HepG2 (cell line): ENCODE data around the gene NSD1. TPM values are rescaled to one million over a fixed set of nuclear protein-coding genes. Genes with fewer than 3 reads are reported as not detected.

ENCODE experiments used
- ATAC-seq: fragments of 200-7000 bp; cut with Tn5 transposase; 3 replicates; pipeline ENCODE4 v1.9.1; 2020; ENCODE audit warnings: mild to moderate bottlenecking, moderate library complexity
- BruUV-seq: library from RNA; stranded (reverse); fragments of 400-500 nt; replicated peaks from 2 replicates; lab custom pipeline; 2021; lab: Mats Ljungman, UMichigan
- CTCF ChIA-PET: fragments of 300-600 bp; formaldehyde crosslinking; extraction: SDS; loops from one replicate; lab custom pipeline; 2021; ENCODE audit warnings: low total read pairs, inconsistent platforms, low intra/inter-chr PET ratio; lab: Yijun Ruan, JAX
- POLR2A ChIA-PET: fragments of 350-600 bp; sonication (Branson Sonifier 250); formaldehyde crosslinking; loops from one replicate; lab custom pipeline; 2020; ENCODE audit warnings: antibody characterized with exemption, inconsistent platforms; lab: Yijun Ruan, JAX
- DNase-seq: peaks from one replicate; pipeline ENCODE4 v3.0.0-alpha.2; 2015; ENCODE audit warnings: low spot score
- FAIRE-seq: peaks from 3 replicates; lab custom pipeline; 2011; peaks lifted over from hg19 to GRCh38; lab: Jason Lieb, UNC
- H2AFZ ChIP-seq: one replicate; pipeline ENCODE4 v1.6.1; 2011; ENCODE audit warnings: low read length, inconsistent platforms
- H3K27ac ChIP-seq: fragments of 300-600 bp; 3 replicates; pipeline ENCODE4 v1.8.0; 2011; ENCODE audit warnings: mixed run types, mild to moderate bottlenecking, mixed read lengths, low read length, inconsistent platforms; ENCODE audit not compliant: insufficient read depth; ENCODE audit errors: extremely low read length
- H3K27me3 ChIP-seq, 2 experiments: fragments of 200-600 bp in 1 of 2; 2 replicates in 1 of 2; 3 replicates in 1 of 2; pipeline versions ENCODE4 v1.6.0 to v1.8.0; 2011; ENCODE audit warnings: low read length in 2 of 2, mild to moderate bottlenecking in 2 of 2, moderate library complexity in 2 of 2, inconsistent platforms in 1 of 2; ENCODE audit not compliant: insufficient read depth in 2 of 2, control insufficient read depth in 1 of 2
- H3K36me3 ChIP-seq, 2 experiments: fragments of 200-600 bp in 1 of 2; replicated peaks in 1 of 2; 2 replicates in 1 of 2; 3 replicates in 1 of 2; pipeline versions ENCODE4 v1.5.1 to v1.8.0; 2011; ENCODE audit warnings: low read length in 2 of 2, inconsistent platforms in 1 of 2; ENCODE audit not compliant: insufficient read depth in 2 of 2, control insufficient read depth in 1 of 2
- H3K4me1 ChIP-seq: 2 replicates; pipeline ENCODE4 v1.5.1; 2012; ENCODE audit warnings: low read length, inconsistent platforms; ENCODE audit not compliant: insufficient read depth
- H3K4me2 ChIP-seq: 2 replicates; pipeline ENCODE4 v1.6.0; 2011; ENCODE audit warnings: low read depth, low read length, inconsistent platforms
- H3K4me3 ChIP-seq, 3 experiments: fragments of 200-600 bp in 1 of 3; sonication (generic), shearing (Covaris generic) in 1 of 3; replicated peaks in 1 of 3; 2 replicates each; pipeline ENCODE4 v1.5.1; 2011 to 2016; ENCODE audit warnings: low read length in 3 of 3, inconsistent platforms in 2 of 3, low read depth in 2 of 3, mild to moderate bottlenecking in 2 of 3, control low read depth in 1 of 3, mixed read lengths in 1 of 3; ENCODE audit not compliant: insufficient read depth in 1 of 3
- H3K79me2 ChIP-seq: one replicate; pipeline ENCODE4 v1.6.1; 2011; ENCODE audit warnings: low read length, inconsistent platforms; ENCODE audit not compliant: insufficient read depth
- H3K9ac ChIP-seq: 2 replicates; pipeline ENCODE4 v1.6.0; 2011; ENCODE audit warnings: mild to moderate bottlenecking, low read depth, low read length, inconsistent platforms; ENCODE audit not compliant: insufficient read depth
- H3K9me3 ChIP-seq: 2 replicates; pipeline ENCODE4 v1.5.1; 2012; ENCODE audit warnings: mild to moderate bottlenecking, low read length
- H4K20me1 ChIP-seq: 2 replicates; pipeline ENCODE4 v1.6.0; 2011; ENCODE audit warnings: inconsistent platforms, mild to moderate bottlenecking, low read length, moderate library complexity; ENCODE audit not compliant: insufficient read depth
- AKNA ChIP-seq: sonication (generic); formaldehyde crosslinking; IDR thresholded peaks from 2 replicates; pipeline ENCODE4 v1.4.0; 2020; ENCODE audit warnings: missing genetic modification reagents, borderline replicate concordance
- BCL3 ChIP-seq: sonication (generic); formaldehyde crosslinking; IDR thresholded peaks from 2 replicates; pipeline ENCODE4 v1.5.1; 2020; ENCODE audit warnings: mild to moderate bottlenecking, missing genetic modification reagents, moderate library complexity
- CENPT ChIP-seq: sonication (generic); formaldehyde crosslinking; IDR thresholded peaks from 2 replicates; pipeline ENCODE4 v1.8.0; 2022; ENCODE audit warnings: low read depth, mild to moderate bottlenecking, moderate library complexity, missing genetic modification reagents
- CREB1 ChIP-seq, 2 experiments: fragments of 450-650 bp in 1 of 2; IDR thresholded peaks; 2 replicates each; pipeline ENCODE4 v1.6.1; 2016 to 2017; ENCODE audit warnings: control low read depth in 1 of 2, mild to moderate bottlenecking in 1 of 2, missing compliant biosample characterization in 1 of 2, missing genetic modification characterization in 1 of 2
- DPF2 ChIP-seq: sonication (generic); formaldehyde crosslinking; IDR thresholded peaks from 2 replicates; pipeline ENCODE4 v1.4.0; 2020; ENCODE audit warnings: mild to moderate bottlenecking, low read depth, missing genetic modification reagents, borderline replicate concordance
- GRHL1 ChIP-seq: sonication (generic); formaldehyde crosslinking; conservative IDR thresholded peaks from 2 replicates; pipeline ENCODE4 v1.8.0; 2022; ENCODE audit warnings: missing genetic modification reagents
- KMT2A ChIP-seq: sonication (generic); formaldehyde crosslinking; IDR thresholded peaks from 2 replicates; pipeline ENCODE4 v1.4.0; 2020; ENCODE audit warnings: missing genetic modification reagents
- MBD4 ChIP-seq: IDR thresholded peaks from 2 replicates; pipeline ENCODE4 v1.6.1; 2012; ENCODE audit warnings: low read length, inconsistent platforms, borderline replicate concordance
- PHF5A ChIP-seq: IDR thresholded peaks from one replicate; pipeline ENCODE4 v1.6.1; 2018; ENCODE audit warnings: low read depth, missing genetic modification reagents; ENCODE audit not compliant: unreplicated experiment
- POLR2A ChIP-seq, 2 experiments: IDR thresholded peaks; 2 replicates each; pipeline ENCODE4 v1.6.1; 2011; ENCODE audit warnings: low read depth in 2 of 2, low read length in 2 of 2, mild to moderate bottlenecking in 1 of 2, moderate library complexity in 1 of 2; ENCODE audit not compliant: insufficient read depth in 1 of 2
- TAF1 ChIP-seq: sonication (generic); formaldehyde crosslinking; IDR thresholded peaks from 2 replicates; pipeline ENCODE4 v1.4.0; 2020; ENCODE audit warnings: missing genetic modification reagents
- UBTF ChIP-seq: sonication (generic); formaldehyde crosslinking; IDR thresholded peaks from 2 replicates; pipeline ENCODE4 v1.4.0; 2020; ENCODE audit warnings: mild to moderate bottlenecking, missing genetic modification reagents
- ZC3H13 ChIP-seq: sonication (generic); formaldehyde crosslinking; IDR thresholded peaks from 2 replicates; pipeline ENCODE4 v1.8.1; 2023; ENCODE audit warnings: mild to moderate bottlenecking, missing genetic modification reagents, moderate library complexity
- ZNF781 ChIP-seq: sonication (generic); formaldehyde crosslinking; IDR thresholded peaks from 2 replicates; pipeline ENCODE4 v1.5.1; 2020; ENCODE audit warnings: borderline replicate concordance, mild to moderate bottlenecking, missing genetic modification reagents; ENCODE audit errors: not compliant biosample characterization
- ZNF878 ChIP-seq: sonication (generic); formaldehyde crosslinking; IDR thresholded peaks from 2 replicates; pipeline ENCODE4 v1.8.1; 2023; ENCODE audit warnings: mild to moderate bottlenecking, missing genetic modification reagents, moderate library complexity
- WGBS: methylation state at CpG from one replicate; pipeline ENCODE4 v1.1.6; 2017; ENCODE audit warnings: low lambda C conversion rate; 5-methylcytosine and 5-hydroxymethylcytosine counted together
- in situ Hi-C: cut with HindIII; loops from 2 replicates; pipeline ENCODE4 v1.10.0; 2017; ENCODE audit warnings: low pct_unique_long_range_greater_than_20kb; ENCODE audit not compliant: extremely low pct_ligation_motif_present
- intact Hi-C: fragments of 100-400 bp; cut with micrococcal nuclease; formaldehyde crosslinking; loops from one replicate; pipeline ENCODE4 v1.10.0; 2022; ENCODE audit not compliant: unreplicated experiment
- polyA plus RNA-seq, 8 experiments: library from polyadenylated mRNA; depleted of rRNA in 3 of 8; stranded (reverse) in 7 of 8; unstranded in 1 of 8; fragments of >200 nt; fragmentation: Illumina TruSeq in 4 of 8; extraction: Trizol in 4 of 8; gene quantifications; 2 replicates each; pipeline versions ENCODE4 v1.2.1 to v1.2.3, GENCODE V29; 2011 to 2016; ENCODE audit warnings: low read depth in 4 of 8, missing spikeins in 1 of 8, mixed read lengths in 1 of 8; ENCODE audit not compliant: insufficient read depth in 1 of 8
- total RNA-seq, 5 experiments: library from RNA; depleted of rRNA; stranded (reverse); fragments of >200 nt; fragmentation: Illumina TruSeq; extraction: Trizol; gene quantifications; 2 replicates each; pipeline ENCODE4 v1.2.3, GENCODE V29; 2016; ENCODE audit warnings: low read depth in 1 of 5

NSD1 gene
- total and polyA plus RNA-seq, 2 of the 13 experiments (the other 11 are each of a cell fraction or from before 2014, with no cell fraction given), result 0.01 to 0.09 TPM

- no peak for FAIRE-seq
- WGBS, result 94% methylated on average over 2 of the region's 6 CpGs
- TF ChIP-seq AKNA (CRISPR knock-in tag) (no peak), TAF1 (CRISPR knock-in tag) (no peak), UBTF (CRISPR knock-in tag) (0 out of 2 replicates have a peak, but pooled peaks have one; percentile 4), ZNF781 (CRISPR knock-in tag) (no peak), ZC3H13 (CRISPR knock-in tag) (no peak), ZNF878 (CRISPR knock-in tag) (no peak), DPF2 (CRISPR knock-in tag) (no peak), GRHL1 (CRISPR knock-in tag) (no peak), CREB1 (IDR thresholded peaks at IDR 0.05) (no peak), CREB1 (CRISPR knock-in tag; IDR thresholded peaks at IDR 0.05) (no peak), CENPT (CRISPR knock-in tag) (no peak), POLR2A (IDR thresholded peaks at IDR 0.05; ENCODE audit: insufficient read depth in 1 of 2, low read depth in 2 of 2, low read length in 2 of 2) (no peak), KMT2A (CRISPR knock-in tag) (no peak), MBD4 (no peak), PHF5A (CRISPR knock-in tag) (no peak), BCL3 (CRISPR knock-in tag) (no peak)
These were observed 35.5 kb upstream of the NSD1 start for GRCh38 chr5:177098120-177098469.

More at GRCh38 chr5:177098120-177098469, 35.5 kb upstream of the NSD1 start:
- Histone ChIP-seq H2AFZ (no peak overlapping the region), H3K4me1 (peaks cover 95% of the 10 kb centered on the region), H3K27me3 (no peaks in the 10 kb centered on the region), H3K36me3 (peaks cover 8 to 24% of the 10 kb centered on the region in 2 experiments; a peak in 4 of 5 replicates), H3K9me3 (no peaks in the 10 kb centered on the region), H3K4me3 (no peak overlapping the region), H3K27ac (peak overlapping the region; percentile 54), H3K79me2 (no peaks in the 10 kb centered on the region), H4K20me1 (peaks cover 5% of the 10 kb centered on the region), H3K4me2 (no peak overlapping the region), H3K9ac (no peak overlapping the region)
- in situ Hi-C loops (no loop called here), intact Hi-C loops (no loop called here)
- POLR2A ChIA-PET, result interaction anchor here (1.1 to 6.0 kb wide), 5 partner anchors 10 to 26 kb away, joined by 4 to 231 read pairs (median 6); partner anchors contain the start of gene FGFR4
- DNase-seq (no peak), ATAC-seq (peak; percentile 4)
- no TSS peak for BruUV-seq
- CTCF ChIA-PET, result no interaction called here
